Stimulated activated CD8-positive, alpha-beta memory T cell treated with anti-CD3 and anti-CD28 coated beads, Interleukin-12 subunit alpha, Interleukin-12 subunit beta, amount 100 ng/mL, for 1 hour (primary cell): Measurements from ENCODE around the gene SCARB1.

Experiments
- DNase-seq: peaks from one replicate; pipeline ENCODE4 v3.0.0-alpha.2; 2020; ENCODE audit warnings: low read depth

SCARB1 gene

GRCh38 chr12:124862768-124863415 lies 772 bp downstream of the SCARB1 start:
- no peak for DNase-seq

GRCh38 chr12:124861898-124862676 lies 1.6 kb downstream of the SCARB1 start:
- DNase-seq: no peak

DNA sequence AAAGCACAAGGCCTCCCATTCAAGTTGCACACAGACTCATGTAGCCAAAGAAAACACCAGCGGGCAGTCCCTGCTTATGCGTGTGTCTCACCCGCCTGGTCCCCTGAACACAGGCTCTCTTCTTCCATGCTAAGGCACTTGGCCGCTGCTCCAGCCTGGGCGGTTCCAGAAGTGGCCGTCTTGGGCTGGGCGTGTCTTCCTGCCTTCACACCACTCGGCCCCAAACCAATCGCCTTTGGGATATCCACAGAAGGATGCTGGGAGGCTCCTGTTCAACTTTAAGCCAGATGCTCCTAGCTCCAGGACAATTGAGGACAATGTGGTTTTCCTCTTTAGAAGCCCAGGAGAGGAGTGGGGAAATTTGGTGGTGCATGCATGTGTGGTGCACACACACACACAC lies 2.2 kb downstream of the SCARB1 start:
- DNase-seq: no peak

DNA sequence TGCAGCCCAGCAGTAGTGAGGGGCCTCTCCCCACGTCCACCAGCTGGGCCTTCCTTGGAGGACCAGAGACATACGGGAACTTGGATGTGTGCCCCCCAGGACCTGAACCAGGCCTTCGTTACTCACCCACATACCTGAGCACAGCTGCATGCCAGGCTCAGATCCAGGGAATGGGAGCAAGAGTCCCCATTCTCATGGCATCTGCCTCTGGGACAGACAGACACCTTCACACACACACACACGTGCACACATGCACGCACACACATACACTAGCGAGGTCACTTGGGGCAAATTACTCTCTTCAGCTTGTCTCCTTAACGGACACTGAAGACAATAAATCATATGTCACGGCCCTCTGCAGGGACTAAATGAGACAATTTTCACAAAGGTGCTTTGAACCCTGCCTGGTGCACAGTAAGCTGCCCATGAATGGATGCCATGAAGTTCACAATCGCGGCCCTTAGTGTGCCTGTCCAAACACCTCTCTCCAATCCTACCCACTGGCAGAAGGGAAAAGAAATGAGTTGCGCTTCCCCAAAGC lies 5.7 kb downstream of the SCARB1 start:
- DNase-seq: no peak

DNA sequence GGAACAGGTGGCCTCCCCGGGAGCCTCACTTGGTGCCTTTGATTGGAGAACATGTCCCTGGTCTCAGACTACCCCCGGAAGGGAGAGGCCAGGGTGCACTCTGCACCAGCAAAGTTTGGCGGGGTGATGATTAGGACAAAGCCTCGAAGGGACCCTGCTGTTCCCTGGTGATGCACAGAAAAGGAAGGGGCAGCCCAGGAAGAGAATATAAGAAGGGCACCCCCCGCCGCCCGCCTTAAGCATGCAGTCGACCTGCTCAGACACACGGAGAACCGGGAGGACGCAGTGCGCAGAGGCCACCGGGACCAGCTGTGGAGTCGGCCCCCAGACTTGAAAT lies 6.9 kb downstream of the SCARB1 start:
- no peak for DNase-seq

- DNase-seq: no peak
These were observed 7.4 kb downstream of the SCARB1 start for GRCh38 chr12:124856132-124856841.

GRCh38 chr12:124855275-124855957 lies 8.2 kb downstream of the SCARB1 start:
- no peak for DNase-seq

GRCh38 chr12:124854637-124855184 lies 9.0 kb downstream of the SCARB1 start:
- no peak for DNase-seq

DNA sequence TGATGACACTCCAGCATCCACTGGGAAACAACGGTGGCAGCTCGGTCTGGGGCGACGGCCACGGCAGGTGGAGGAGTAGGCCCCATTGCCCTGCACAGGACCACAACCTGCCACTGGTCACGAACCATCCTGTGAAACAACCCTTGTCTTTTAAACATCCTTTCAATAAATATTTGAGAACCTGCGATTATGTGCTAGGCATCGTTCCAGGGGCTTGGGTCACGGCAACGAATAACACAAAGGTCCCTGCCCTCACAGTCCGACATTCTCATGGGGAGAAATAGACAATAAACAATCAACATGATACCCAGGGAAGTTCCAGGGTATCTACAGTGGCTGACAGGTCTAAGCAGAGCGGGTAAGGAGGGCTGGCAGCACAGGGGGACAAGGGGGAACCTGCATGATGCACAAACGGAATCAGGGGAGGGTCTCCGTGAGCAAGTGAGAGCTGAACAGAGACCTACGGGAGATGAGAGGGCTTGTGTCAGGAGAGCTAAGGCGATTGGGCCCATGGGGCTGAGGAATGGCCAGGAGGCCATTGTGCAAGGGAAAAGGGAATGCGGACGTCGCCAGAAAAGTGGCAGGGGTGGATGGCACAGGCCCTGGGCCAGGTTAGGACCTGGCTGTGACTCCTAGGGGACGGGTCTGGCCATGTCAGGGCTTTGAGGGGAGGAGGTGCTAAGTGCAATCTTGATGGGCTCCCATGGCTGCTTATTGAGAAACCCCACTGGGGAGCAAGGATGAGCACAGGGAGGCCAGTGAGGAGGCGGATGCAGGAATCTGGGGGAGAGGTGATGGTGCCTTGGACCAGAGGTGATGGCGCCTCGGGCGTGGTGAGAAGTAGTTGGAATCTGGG lies 9.7 kb downstream of the SCARB1 start:
- no peak for DNase-seq

GRCh38 chr12:124852911-124853427 lies 10.7 kb downstream of the SCARB1 start:
- DNase-seq: no peak

DNA sequence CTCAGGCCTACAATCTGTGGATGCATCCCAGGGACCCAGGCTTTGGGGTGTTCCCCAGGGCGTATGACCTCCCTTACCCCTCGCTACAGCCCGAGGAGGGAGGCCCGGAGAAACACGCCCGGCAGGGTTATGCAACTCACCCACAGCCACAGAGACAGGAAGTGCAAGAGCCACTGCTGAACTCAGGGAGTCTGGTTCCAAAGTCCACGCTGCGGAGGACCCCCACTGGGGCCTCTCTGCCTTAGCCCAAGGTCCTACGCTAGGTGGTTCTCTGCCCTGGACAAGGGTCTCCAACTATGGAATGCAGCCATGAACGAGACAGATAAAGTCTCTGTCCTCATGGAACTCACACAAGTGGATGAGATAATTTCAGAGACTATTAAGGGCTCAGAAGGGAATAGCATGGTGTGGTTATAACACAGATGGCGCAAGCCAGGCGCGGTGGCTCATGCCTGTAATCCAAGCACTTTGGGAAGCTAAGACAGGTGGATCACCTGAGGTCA lies 11.3 kb downstream of the SCARB1 start:
- no peak for DNase-seq

- no peak for DNase-seq
These were observed 12.3 kb downstream of the SCARB1 start for GRCh38 chr12:124851342-124851741.

GRCh38 chr12:124849382-124849781 lies 14.3 kb downstream of the SCARB1 start:
- no peak for DNase-seq

- no peak for DNase-seq
These were observed 14.9 kb downstream of the SCARB1 start for GRCh38 chr12:124848621-124849380.

DNA sequence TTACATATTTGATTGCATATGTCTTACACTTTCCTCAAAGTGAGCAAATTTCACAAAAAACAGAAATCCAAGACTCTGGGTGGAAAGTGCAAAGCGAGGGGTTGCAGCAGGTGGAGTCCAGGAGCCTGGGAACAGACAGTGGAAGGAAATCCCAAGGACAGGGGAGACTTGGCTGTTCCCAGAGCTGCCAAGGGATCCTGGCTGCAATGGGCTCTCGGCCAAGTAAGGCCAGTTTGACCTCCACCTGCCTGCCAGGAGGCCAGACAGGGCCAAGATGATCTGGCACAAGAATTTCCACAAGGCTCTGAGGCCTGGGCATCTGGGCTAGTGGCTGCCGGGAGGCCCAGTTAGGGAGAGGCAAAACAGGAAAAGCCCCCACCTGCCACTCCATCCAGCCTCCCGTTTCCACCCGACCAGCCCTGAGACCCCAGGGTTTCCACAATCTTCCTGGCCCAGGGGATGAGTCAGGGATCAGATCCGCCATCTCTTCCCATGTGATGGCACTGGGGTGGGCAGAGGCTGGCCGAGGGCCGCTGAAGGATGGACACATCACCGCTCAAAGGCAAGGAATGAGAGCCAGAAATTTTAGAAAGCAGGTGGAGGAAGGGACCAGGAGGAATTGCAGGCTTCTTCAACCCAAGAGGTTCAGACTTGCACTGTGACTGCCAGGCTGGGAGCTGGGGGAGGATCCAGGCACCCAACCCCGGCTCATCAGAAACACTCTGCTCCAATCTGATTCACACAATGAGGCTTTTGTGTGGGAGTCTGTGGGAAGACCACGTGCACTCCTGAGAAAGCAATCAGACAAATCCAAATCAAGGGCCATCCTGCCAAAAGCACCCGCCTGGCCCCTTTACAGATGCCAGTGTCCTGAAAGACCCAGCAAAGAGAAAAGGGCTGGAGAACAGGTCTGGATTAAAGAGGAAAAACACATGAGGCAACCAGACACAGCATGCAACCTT lies 16.3 kb downstream of the SCARB1 start:
- no peak for DNase-seq

GRCh38 chr12:124844411-124845397 lies 19.0 kb downstream of the SCARB1 start:
- no peak for DNase-seq

GRCh38 chr12:124842800-124843510 lies 20.7 kb downstream of the SCARB1 start:
- no peak for DNase-seq
